Keratinocyte (primary cell): ENCODE results near the gene DDIT4. TPM values are rescaled to one million over a fixed set of nuclear protein-coding genes. Genes with fewer than 3 reads are reported as not detected.

ENCODE experiments used
- DNase-seq: peaks from one replicate; pipeline ENCODE4 v3.0.0-alpha.2; 2011; ENCODE audit warnings: low read depth, missing footprints, low spot score
- FAIRE-seq: peaks from 2 replicates; lab custom pipeline; 2011; peaks lifted over from hg19 to GRCh38; lab: Jason Lieb, UNC
- H2AFZ ChIP-seq: 2 replicates; pipeline ENCODE4 v1.6.0; 2012; ENCODE audit warnings: low read length, control low read depth, inconsistent platforms; ENCODE audit not compliant: control insufficient read depth
- H3K27ac ChIP-seq: 2 replicates; pipeline ENCODE4 v1.5.1; 2011; ENCODE audit warnings: low read length; ENCODE audit not compliant: control insufficient read depth, insufficient read depth
- H3K27me3 ChIP-seq: 3 replicates; pipeline ENCODE4 v1.6.0; 2011; ENCODE audit warnings: low read length; ENCODE audit not compliant: control insufficient read depth, insufficient read depth; ENCODE audit errors: extremely low read depth
- H3K36me3 ChIP-seq, 2 experiments: 2 replicates in 1 of 2; 3 replicates in 1 of 2; pipeline ENCODE4 v1.5.1; 2011; ENCODE audit warnings: low read length in 2 of 2, mild to moderate bottlenecking in 1 of 2; ENCODE audit not compliant: control insufficient read depth in 2 of 2, insufficient read depth in 2 of 2; ENCODE audit errors: extremely low read depth in 1 of 2
- H3K4me1 ChIP-seq: 3 replicates; pipeline ENCODE4 v1.5.1; 2011; ENCODE audit warnings: low read length; ENCODE audit not compliant: control insufficient read depth, insufficient read depth; ENCODE audit errors: extremely low read depth
- H3K4me2 ChIP-seq: 3 replicates; pipeline ENCODE4 v1.6.0; 2011; ENCODE audit warnings: low read depth, low read length; ENCODE audit not compliant: control insufficient read depth, insufficient read depth; ENCODE audit errors: extremely low read depth
- H3K4me3 ChIP-seq, 3 experiments: fragments of 200-600 bp in 1 of 3; sonication (generic) in 1 of 3; 2 replicates in 2 of 3; 3 replicates in 1 of 3; pipeline ENCODE4 v1.5.1; 2011 to 2016; ENCODE audit warnings: low read length in 3 of 3, mild to moderate bottlenecking in 3 of 3, control low read depth in 2 of 3, inconsistent platforms in 1 of 3, low read depth in 1 of 3, mixed read lengths in 1 of 3, mixed run types in 1 of 3, moderate library complexity in 1 of 3; ENCODE audit not compliant: control insufficient read depth in 2 of 3, insufficient read depth in 2 of 3; ENCODE audit errors: extremely low read depth in 1 of 3
- H3K79me2 ChIP-seq: 2 replicates; pipeline ENCODE4 v1.6.0; 2012; ENCODE audit warnings: low read length; ENCODE audit not compliant: control insufficient read depth, insufficient read depth
- H3K9ac ChIP-seq: 3 replicates; pipeline ENCODE4 v1.6.0; 2011; ENCODE audit warnings: low read length; ENCODE audit not compliant: control insufficient read depth, insufficient read depth; ENCODE audit errors: extremely low read depth
- H3K9me1 ChIP-seq: 3 replicates; pipeline ENCODE4 v1.6.0; 2011; ENCODE audit warnings: low read length; ENCODE audit not compliant: control insufficient read depth, insufficient read depth; ENCODE audit errors: extremely low read depth
- H3K9me3 ChIP-seq: 2 replicates; pipeline ENCODE4 v1.5.1; 2012; ENCODE audit warnings: low read depth, low read length; ENCODE audit not compliant: control insufficient read depth
- H4K20me1 ChIP-seq: 3 replicates; pipeline ENCODE4 v1.6.0; 2011; ENCODE audit warnings: low read length; ENCODE audit not compliant: control insufficient read depth, insufficient read depth; ENCODE audit errors: extremely low read depth
- EZH2 ChIP-seq: IDR thresholded peaks from one replicate; pipeline ENCODE4 v1.6.1; 2012; ENCODE audit warnings: inconsistent platforms, mild to moderate bottlenecking, low read length, moderate library complexity
- dilution Hi-C: fragments of 300-500 bp; cut with MboI; formaldehyde crosslinking; loops from one replicate; pipeline ENCODE4 v1.7.0; 2020; ENCODE audit warnings: low sequenced_read_pairs; ENCODE audit not compliant: extremely low pct_ligation_motif_present
- polyA plus RNA-seq, 5 experiments: library from polyadenylated mRNA; depleted of rRNA in 3 of 5; stranded (reverse) in 3 of 5; stranded (forward) in 1 of 5; unstranded in 1 of 5; fragments of >200 nt; gene quantifications; 1 replicate in 1 of 5; 2 replicates in 3 of 5; 3 replicates in 1 of 5; pipeline versions ENCODE4 v1.2.1 to v1.2.3, GENCODE V29; 2011 to 2012; ENCODE audit warnings: missing spikeins in 2 of 5, low read depth in 1 of 5, low replicate concordance in 1 of 5
- TF ChIP-seq, protein P1 (sequence below), 3 experiments: IDR thresholded peaks in 1 of 3; conservative IDR thresholded peaks in 1 of 3; optimal IDR thresholded peaks in 1 of 3; 2 replicates in 2 of 3; 3 replicates in 1 of 3; pipeline versions ENCODE3 to v1.5.1; 2011; ENCODE audit warnings: low read length in 3 of 3, mild to moderate bottlenecking in 3 of 3, moderate library complexity in 2 of 3, control low read depth in 1 of 3, inconsistent platforms in 1 of 3; ENCODE audit not compliant: insufficient read depth in 2 of 3; ENCODE audit errors: extremely low read depth in 1 of 3

The DDIT4 gene
- polyA plus RNA-seq, 1 donor (not counting 4 experiments of a cell fraction or from before 2014, with no cell fraction given) = 248 TPM

DNA sequence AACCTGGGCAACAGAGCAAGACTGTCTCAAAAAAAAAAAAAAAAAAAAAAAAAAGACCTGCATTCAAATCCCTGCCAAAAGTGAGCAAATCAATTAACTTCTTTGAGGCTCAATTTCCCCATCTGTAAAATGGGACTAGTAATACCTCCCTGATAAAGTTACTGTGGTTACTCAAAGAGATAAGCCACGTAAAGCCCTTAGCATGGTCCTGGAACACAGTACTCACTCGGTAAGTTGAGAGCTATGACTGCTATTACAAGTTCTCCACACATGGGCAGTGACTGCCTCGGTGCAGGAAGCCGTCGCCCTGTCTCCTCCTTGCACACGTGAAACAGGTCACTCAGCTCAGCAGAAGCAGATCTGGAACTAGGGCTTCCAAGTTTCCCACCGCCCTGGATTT is 37.9 kb downstream of the DDIT4 start:
- no peak overlapping the region for H3K9ac ChIP-seq
- no peak for DNase-seq
- H3K4me3 ChIP-seq = no peak overlapping the region
- H3K4me1 ChIP-seq = peaks cover 51% of the 10 kb centered on the region
- H3K36me3 ChIP-seq = no peaks in the 10 kb centered on the region
- H3K27ac ChIP-seq = no peak overlapping the region
- no peak overlapping the region for H3K4me2 ChIP-seq
- no peaks in the 10 kb centered on the region for H3K79me2 ChIP-seq
- TF ChIP-seq, protein P1, sequence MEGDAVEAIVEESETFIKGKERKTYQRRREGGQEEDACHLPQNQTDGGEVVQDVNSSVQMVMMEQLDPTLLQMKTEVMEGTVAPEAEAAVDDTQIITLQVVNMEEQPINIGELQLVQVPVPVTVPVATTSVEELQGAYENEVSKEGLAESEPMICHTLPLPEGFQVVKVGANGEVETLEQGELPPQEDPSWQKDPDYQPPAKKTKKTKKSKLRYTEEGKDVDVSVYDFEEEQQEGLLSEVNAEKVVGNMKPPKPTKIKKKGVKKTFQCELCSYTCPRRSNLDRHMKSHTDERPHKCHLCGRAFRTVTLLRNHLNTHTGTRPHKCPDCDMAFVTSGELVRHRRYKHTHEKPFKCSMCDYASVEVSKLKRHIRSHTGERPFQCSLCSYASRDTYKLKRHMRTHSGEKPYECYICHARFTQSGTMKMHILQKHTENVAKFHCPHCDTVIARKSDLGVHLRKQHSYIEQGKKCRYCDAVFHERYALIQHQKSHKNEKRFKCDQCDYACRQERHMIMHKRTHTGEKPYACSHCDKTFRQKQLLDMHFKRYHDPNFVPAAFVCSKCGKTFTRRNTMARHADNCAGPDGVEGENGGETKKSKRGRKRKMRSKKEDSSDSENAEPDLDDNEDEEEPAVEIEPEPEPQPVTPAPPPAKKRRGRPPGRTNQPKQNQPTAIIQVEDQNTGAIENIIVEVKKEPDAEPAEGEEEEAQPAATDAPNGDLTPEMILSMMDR (optimal IDR thresholded peaks at IDR 0.05 in 1 of 3, IDR thresholded peaks at IDR 0.05 in 1 of 3, conservative IDR thresholded peaks at IDR 0.05 in 1 of 3; ENCODE audit: extremely low read depth in 1 of 3, insufficient read depth in 2 of 3, low read length in 3 of 3) = no peak
- no peak for TF ChIP-seq EZH2
- dilution Hi-C loops = no loop called here
- no peak overlapping the region for H2AFZ ChIP-seq
- H3K9me3 ChIP-seq = no peaks in the 10 kb centered on the region
- no peaks in the 10 kb centered on the region for H3K9me1 ChIP-seq
- FAIRE-seq = no peak
- no peaks in the 10 kb centered on the region for H4K20me1 ChIP-seq
- no peaks in the 10 kb centered on the region for H3K27me3 ChIP-seq

DNA sequence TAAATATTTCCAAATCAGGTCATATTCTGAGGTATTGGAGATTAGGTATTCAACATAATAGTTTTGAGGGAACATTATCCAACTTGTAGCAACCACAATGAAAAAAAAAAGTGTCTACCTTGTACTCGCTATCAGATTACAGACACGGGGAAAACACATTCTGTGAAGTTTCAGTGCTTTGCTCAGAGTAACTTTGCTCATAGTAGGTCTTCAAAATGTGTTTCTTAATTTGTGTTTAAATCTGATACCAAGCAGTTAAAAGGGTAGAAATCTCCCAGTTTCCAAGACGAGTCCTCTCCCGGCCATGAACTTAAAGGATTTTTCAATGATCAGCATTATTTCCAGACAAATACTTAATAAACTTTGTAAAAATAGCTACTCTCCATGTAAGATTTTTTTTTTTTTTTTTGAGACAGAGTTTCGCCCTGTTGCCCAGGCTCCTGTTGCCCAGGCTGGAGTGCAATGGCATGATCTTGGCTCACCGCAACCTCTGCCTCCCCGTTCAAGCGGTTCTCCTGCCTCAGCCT is 39.2 kb downstream of the DDIT4 start:
- Histone ChIP-seq H3K4me1 (peaks cover 56% of the 10 kb centered on the region), H3K27ac (no peak overlapping the region), H2AFZ (no peak overlapping the region), H3K4me3 (no peak overlapping the region), H3K4me2 (no peak overlapping the region), H3K9me1 (no peaks in the 10 kb centered on the region), H4K20me1 (no peaks in the 10 kb centered on the region), H3K9ac (no peak overlapping the region), H3K27me3 (no peaks in the 10 kb centered on the region), H3K79me2 (no peaks in the 10 kb centered on the region), H3K36me3 (no peaks in the 10 kb centered on the region), H3K9me3 (no peaks in the 10 kb centered on the region)
- FAIRE-seq (no peak), DNase-seq (no peak)
- dilution Hi-C loops = no loop called here
- no peak for TF ChIP-seq EZH2
- TF ChIP-seq, protein P1 (optimal IDR thresholded peaks at IDR 0.05 in 1 of 3, IDR thresholded peaks at IDR 0.05 in 1 of 3, conservative IDR thresholded peaks at IDR 0.05 in 1 of 3; ENCODE audit: extremely low read depth in 1 of 3, insufficient read depth in 2 of 3, low read length in 3 of 3) = no peak
